Measurements from ENCODE around the gene ADAMTS10.

The ADAMTS10 gene

DNA sequence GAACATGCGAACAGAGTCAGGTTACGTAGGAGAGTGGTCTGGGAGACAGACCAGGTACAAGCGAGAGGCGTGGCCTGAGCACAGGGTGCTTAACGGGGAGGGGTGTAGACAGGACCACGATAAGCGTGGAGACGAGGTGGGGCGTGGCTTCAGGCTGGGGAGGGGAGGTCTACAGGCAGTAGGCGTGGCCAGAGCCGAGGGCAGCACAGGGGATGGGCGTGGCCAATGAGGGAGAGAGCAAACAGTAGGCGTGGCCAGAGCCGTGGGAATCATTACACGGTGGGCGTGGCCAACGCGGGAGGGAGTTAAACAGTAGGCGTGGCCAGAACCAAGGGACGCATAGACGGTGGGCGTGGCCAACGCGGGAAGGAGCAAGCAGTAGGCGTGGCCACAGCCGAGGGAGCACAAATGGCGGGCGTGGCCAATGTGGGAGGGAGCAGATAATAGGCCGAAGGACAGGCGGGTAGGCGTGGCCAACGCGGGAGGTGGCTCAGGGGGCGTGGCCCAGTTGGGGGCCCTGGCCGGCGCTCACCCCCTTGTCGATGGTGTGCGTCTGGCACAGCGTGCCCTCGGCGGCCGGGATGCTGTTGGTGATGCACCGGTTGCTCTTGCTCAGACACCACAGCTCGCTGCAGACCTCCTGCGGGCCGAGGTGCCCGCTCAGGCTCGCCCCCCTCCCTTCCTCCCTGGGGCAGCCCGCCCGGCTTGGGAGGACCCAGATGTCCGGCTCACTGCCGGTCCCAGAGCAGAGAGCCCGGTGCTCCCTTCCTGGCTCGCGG, 18.1 kb downstream of the ADAMTS10 start:
- peak; percentile 68 for DNase-seq (ENCODE audit: extremely low read depth, insufficient read length)
- no peak overlapping the region for H3K4me3 ChIP-seq (replicated peaks; ENCODE audit: low read depth, low read length)
- TF ChIP-seq, protein P1, sequence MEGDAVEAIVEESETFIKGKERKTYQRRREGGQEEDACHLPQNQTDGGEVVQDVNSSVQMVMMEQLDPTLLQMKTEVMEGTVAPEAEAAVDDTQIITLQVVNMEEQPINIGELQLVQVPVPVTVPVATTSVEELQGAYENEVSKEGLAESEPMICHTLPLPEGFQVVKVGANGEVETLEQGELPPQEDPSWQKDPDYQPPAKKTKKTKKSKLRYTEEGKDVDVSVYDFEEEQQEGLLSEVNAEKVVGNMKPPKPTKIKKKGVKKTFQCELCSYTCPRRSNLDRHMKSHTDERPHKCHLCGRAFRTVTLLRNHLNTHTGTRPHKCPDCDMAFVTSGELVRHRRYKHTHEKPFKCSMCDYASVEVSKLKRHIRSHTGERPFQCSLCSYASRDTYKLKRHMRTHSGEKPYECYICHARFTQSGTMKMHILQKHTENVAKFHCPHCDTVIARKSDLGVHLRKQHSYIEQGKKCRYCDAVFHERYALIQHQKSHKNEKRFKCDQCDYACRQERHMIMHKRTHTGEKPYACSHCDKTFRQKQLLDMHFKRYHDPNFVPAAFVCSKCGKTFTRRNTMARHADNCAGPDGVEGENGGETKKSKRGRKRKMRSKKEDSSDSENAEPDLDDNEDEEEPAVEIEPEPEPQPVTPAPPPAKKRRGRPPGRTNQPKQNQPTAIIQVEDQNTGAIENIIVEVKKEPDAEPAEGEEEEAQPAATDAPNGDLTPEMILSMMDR (IDR thresholded peaks at IDR 0.05; ENCODE audit: insufficient read depth, low read length, poor library complexity, severe bottlenecking), result no peak
- no peaks in the 10 kb centered on the region for H3K36me3 ChIP-seq (ENCODE audit: control insufficient read depth, insufficient read depth, low read length)
- no peaks in the 10 kb centered on the region for H3K27me3 ChIP-seq (replicated peaks; ENCODE audit: control insufficient read depth, insufficient read depth, low read length)

DNA sequence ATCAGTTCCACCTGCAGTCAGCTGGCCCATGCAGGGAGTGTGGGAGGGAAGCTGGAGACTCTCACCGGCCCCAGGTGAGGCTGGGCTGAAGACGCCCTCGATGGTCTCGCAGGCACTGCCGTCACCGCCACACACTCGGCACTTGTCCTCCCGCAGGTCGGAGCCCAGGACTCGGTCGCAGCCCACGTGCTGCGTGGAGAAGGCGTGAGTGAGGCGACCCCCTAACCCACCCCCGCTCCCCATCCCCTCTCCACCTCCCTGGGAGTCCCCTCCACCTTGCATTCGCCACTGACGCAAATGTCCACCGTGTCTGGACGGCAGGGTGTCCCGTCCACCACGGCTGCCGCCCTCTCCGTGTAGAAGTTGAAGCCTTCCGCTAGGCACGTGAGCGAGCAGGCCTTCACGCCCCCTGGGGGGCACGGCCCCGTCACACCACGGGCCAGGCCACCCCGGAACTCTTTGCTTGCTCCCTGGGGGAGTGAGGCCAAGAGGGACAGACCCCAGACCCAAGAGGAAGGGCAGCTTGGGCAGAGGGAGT, 21.3 kb downstream of the ADAMTS10 start:
- DNase-seq (ENCODE audit: extremely low read depth, insufficient read length), result no peak
- TF ChIP-seq, protein P1 (IDR thresholded peaks at IDR 0.05; ENCODE audit: insufficient read depth, low read length, poor library complexity, severe bottlenecking), result no peak
- Histone ChIP-seq H3K4me3 (replicated peaks; ENCODE audit: low read depth, low read length) (no peak overlapping the region), H3K27me3 (replicated peaks; ENCODE audit: control insufficient read depth, insufficient read depth, low read length) (no peaks in the 10 kb centered on the region), H3K36me3 (ENCODE audit: control insufficient read depth, insufficient read depth, low read length) (no peaks in the 10 kb centered on the region)

DNA sequence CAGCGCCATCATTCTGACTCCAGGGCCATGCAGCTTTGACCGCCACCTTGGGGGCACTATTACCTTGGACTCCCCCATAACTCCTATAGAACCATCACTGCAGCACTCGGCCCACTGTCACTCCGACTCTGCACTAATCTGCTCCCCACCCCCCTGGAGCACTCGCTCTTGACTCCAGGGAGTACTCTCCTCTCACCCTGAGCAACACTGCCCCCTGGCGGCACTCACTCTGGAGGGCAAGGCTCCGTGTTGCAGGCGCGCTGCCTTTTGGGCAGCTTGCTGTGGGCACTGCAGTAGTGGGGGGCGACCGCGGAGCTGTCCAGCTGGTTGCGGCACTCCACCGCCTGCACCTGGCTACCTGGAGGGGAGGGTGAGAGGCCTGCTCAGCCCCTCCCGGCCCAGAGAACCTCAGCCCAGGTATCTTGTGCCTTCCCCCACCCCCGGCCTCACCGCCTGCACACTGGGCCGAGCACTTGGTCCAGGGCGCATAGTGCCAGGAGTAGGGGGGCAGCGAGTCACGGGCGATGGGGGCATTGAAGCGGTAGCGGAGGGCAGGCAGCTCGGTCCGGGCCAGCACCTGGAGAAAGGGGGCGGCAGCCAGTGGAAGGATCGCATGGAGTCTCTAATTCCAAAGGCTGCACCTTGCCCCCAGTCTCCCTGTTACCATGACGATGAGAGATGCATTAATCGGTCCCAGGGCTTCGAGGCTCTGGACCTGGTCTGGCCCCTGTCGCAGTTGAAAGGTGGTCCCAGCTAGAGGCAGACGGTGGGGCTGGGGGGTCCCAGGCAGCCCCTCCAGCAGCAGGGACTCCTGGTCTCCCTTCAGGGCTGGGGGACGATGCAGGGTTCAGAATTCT, 24.4 kb downstream of the ADAMTS10 start:
- Histone ChIP-seq H3K4me3 (replicated peaks; ENCODE audit: low read depth, low read length) (no peak overlapping the region), H3K36me3 (ENCODE audit: control insufficient read depth, insufficient read depth, low read length) (no peaks in the 10 kb centered on the region), H3K27me3 (replicated peaks; ENCODE audit: control insufficient read depth, insufficient read depth, low read length) (no peaks in the 10 kb centered on the region)
- DNase-seq (ENCODE audit: extremely low read depth, insufficient read length), result no peak
- TF ChIP-seq, protein P1 (IDR thresholded peaks at IDR 0.05; ENCODE audit: insufficient read depth, low read length, poor library complexity, severe bottlenecking), result peak; percentile 75

DNA sequence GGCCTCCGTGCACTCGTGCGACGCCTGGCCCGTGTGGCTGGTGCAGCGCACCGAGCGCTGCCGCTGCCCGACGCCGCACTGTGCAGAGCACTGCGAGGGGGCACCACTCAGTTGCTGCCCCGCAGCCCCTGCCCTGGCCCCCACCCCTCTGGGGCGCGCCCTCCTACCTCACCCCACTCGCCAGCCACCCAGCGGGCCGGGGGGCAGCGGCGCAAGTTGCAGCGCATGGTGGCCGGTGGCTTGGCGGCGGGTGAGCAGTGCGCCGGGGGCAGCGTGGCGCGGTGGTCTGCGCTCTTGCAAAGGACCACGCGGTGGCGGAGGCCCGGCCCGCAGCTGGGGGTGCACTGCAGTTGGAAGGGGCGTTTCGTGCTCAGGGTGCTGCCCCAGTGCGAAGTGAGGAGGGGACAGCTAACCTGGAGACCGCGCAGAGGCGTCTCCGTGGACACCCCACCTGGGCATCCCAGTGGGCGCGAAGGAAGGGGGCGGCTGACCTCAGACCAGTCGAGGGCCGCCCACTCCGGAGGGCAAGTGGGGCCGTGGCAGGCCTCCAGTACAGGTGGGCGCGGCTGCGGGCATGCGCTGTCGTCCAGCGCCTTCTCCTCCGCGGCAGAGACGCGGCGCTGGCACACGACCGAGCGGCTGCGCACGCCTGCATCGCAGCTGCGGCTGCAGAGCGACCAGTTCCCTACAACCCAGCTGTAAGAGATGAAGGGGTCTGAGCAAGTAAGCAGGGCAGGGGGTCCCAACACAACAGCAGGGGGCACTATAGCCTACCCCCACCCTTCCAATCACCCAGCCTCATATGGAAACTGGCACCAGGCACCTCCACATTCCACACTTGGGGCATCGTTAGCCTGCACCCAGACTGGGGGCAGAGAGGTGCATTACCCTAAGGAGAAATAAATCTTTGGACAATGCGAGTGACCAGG, 25.3 kb downstream of the ADAMTS10 start:
- DNase-seq (ENCODE audit: extremely low read depth, insufficient read length), result no peak
- no peaks in the 10 kb centered on the region for H3K27me3 ChIP-seq (replicated peaks; ENCODE audit: control insufficient read depth, insufficient read depth, low read length)
- TF ChIP-seq, protein P1 (IDR thresholded peaks at IDR 0.05; ENCODE audit: insufficient read depth, low read length, poor library complexity, severe bottlenecking), result no peak
- no peaks in the 10 kb centered on the region for H3K36me3 ChIP-seq (ENCODE audit: control insufficient read depth, insufficient read depth, low read length)
- H3K4me3 ChIP-seq (replicated peaks; ENCODE audit: low read depth, low read length), result no peak overlapping the region

DNA sequence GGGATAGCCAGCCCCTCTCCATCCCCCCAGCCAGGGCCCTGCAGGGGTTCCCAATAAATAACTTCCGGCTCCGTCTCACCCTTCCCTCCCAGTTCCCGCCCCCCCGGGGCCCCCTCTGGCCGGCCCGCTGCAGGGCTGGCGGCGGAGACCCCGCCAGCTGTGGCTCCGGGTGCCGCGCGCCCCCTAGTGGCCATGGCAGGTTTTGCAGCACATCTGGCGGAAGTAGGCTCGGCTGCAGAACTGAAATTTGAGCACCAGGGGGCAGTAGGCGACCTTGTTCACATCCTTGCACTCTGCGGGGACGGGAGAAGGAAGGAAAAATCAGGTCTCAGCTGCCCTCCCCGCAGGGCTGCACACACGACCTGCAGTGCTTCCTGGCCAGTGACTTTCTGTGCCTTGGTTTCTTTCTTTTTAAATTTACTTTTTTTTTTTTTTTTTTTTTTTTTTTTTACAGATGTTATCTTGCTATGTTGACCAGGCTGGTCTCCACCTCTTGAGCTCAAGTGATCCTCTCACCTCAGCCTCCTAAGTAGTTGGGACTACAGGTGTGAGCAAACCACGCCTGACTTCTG, 29.7 kb downstream of the ADAMTS10 start:
- no peak overlapping the region for H3K4me3 ChIP-seq (replicated peaks; ENCODE audit: low read depth, low read length)
- TF ChIP-seq, protein P1 (IDR thresholded peaks at IDR 0.05; ENCODE audit: insufficient read depth, low read length, poor library complexity, severe bottlenecking), result peak; percentile 99
- H3K36me3 ChIP-seq (ENCODE audit: control insufficient read depth, insufficient read depth, low read length), result no peaks in the 10 kb centered on the region
- no peaks in the 10 kb centered on the region for H3K27me3 ChIP-seq (replicated peaks; ENCODE audit: control insufficient read depth, insufficient read depth, low read length)
- DNase-seq (ENCODE audit: extremely low read depth, insufficient read length), result peak; percentile 76

All from GM06990 (cell line).